GM19452 (cell line): ENCODE results near the gene ZNF281.
"Not testable (repeated sequence)": the region's sequence is repeated elsewhere in the genome, so short reads cannot be mapped to it uniquely, and the experiment has no call there.

Experiments used
- ATAC-seq: cut with Tn5 transposase; IDR thresholded peaks from one replicate; pipeline ENCODE4 v1.9.1; 2021; ENCODE audit not compliant: unreplicated experiment

Gene ZNF281, protein sequence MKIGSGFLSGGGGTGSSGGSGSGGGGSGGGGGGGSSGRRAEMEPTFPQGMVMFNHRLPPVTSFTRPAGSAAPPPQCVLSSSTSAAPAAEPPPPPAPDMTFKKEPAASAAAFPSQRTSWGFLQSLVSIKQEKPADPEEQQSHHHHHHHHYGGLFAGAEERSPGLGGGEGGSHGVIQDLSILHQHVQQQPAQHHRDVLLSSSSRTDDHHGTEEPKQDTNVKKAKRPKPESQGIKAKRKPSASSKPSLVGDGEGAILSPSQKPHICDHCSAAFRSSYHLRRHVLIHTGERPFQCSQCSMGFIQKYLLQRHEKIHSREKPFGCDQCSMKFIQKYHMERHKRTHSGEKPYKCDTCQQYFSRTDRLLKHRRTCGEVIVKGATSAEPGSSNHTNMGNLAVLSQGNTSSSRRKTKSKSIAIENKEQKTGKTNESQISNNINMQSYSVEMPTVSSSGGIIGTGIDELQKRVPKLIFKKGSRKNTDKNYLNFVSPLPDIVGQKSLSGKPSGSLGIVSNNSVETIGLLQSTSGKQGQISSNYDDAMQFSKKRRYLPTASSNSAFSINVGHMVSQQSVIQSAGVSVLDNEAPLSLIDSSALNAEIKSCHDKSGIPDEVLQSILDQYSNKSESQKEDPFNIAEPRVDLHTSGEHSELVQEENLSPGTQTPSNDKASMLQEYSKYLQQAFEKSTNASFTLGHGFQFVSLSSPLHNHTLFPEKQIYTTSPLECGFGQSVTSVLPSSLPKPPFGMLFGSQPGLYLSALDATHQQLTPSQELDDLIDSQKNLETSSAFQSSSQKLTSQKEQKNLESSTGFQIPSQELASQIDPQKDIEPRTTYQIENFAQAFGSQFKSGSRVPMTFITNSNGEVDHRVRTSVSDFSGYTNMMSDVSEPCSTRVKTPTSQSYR

DNA sequence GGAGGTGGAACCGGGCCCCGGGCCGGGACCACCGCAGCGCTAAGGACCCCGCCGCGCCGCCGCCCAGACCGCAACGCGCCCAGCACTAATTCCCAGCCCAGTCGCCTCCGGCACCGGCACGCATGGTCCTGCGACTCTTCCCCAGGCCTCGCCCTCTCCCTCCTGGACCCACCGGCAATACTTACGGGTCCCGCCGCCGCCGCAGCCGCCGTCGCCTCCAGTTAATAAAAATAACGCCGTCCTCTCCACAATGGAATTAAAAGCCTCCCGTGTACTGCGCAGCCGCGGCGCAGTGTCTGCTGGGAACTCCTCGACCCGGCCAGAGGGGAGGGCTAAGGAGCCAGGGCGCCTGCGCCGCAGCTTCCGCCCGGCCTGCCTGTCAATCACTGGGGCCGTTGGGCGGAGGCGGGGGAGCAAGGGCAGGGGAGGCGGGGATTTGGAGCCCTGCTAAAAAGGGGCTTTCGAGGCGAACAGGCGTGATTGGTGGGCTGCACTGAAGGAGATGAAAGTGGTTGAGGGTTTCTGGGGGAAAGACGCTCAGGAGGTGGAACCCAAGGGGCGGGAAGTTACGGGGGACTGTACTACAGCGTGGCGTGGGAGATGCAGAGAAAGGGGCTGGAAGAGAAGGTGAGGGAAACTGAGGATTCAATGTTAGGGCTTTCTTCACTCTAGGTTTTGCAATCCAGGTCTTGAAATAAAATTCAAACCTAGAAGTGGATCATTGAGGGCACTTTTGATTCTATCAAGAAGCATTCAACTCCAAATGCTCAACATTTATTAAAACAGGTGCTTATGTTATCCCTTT lies at the start of gene ZNF281:
Gene ZNF281 (minus strand): TSS at position 276 of the 805 bp plus-strand sequence. CDS start 331 bp downstream, outside the sequence.
- ATAC-seq = peak; percentile 95

DNA sequence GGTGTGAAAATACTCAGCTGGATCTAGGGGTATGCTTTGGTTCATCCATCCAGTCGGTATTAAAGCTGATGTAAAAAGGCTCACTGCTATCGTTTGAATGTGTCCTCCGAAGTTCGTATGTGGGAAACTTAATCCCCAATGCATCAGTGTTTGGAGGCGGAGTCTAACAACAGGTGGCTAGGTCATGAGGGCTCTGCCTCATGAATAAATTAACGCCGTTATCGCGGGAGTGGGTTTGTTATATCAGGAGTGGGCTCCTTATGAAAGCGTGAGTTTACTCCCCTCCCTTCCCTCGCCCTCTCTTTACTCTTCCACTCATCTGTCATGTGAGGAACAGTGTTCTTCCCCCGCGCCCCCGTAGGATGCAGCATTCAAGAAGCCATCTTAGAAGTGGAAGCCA lies 48.9 kb upstream of the ZNF281 start:
- ATAC-seq = no peak

DNA sequence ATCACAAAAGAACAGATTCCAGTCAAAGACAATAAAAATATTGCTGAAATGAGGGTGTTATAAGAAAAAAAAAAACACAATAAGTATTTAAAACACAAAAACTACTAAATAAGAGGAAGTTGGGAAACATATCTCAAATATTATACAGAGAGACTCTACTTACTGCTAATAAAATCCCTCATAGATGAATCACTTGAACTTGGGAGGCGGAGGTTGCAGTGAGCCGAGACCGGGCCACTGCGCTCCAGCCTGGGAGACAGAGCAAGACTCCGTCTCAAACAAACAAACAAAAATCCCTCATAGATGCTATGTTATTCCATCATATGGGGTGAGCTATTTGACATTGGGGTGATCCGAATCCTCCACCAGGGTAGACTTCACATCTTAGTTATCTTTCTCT lies 48.0 kb upstream of the ZNF281 start:
- ATAC-seq = no peak

DNA sequence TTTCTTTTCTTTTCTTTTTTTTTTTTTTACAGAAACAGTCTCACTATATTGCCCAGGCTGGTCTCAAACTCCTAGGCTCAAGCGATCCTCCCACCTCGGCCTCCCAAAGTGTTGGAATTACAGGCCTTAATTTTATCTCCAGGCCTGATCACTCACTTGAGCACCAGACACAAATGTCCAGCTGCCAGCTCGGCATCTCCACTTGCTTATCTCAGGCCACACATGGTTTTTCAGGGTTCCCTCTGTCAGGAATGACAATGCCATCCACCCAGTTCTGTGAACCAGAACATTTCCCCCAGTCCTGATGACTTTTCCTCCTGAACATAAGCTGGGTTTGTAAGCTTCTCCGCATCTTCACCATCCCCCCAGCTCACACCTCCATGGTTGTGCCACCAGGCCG lies 44.6 kb upstream of the ZNF281 start:
- ATAC-seq = no peak

DNA sequence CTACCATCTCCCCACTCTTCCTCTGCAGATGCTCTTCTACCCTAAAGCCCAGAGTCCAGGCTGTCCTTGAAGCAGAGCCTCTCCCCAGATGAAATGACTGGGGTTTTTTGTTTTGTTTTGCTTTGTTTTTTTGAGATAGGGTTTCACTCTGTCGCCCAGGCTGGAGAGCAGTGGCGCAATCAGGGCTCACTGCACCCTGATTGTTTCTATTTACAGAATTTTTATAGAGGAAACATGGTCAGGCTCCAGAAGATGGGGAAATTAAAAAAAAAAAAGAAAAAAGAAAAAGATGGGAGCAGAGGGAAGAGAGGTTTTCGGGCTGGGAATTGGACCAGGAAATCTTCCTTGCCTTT lies 43.7 kb upstream of the ZNF281 start:
- ATAC-seq = no peak

DNA sequence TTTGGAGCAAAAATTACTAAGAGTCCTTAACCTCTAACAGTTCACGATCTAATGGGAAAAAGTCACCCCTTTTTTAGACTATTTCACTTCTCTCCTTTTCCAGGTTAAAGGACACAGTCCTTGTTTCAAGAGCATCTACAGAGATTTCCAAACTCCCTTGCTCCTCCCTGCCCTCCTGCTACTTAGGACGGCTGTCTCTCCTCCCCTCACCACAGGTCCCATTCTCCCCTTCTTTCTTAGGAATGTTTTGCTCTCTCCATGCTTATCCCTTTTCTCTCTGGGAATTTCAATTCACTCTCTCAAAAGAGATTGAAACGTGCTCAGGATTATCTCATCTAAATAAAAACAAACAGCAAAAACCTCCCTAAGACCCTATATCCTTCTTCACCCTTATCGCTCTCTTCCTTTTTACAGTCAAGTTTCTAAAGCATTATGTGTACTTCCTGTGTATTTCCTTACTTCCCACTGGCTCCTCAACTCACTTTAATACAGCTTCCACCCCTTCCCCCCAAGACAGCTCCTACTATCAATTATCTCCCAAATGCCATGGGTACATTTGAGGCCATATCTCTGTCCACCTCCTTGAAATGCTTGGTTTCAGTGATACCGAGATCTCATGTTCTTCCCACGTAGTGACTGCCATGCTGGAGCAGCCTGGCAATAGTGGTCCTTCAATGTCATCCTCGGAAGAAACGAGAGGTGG lies 43.2 kb upstream of the ZNF281 start:
- ATAC-seq = no peak

DNA sequence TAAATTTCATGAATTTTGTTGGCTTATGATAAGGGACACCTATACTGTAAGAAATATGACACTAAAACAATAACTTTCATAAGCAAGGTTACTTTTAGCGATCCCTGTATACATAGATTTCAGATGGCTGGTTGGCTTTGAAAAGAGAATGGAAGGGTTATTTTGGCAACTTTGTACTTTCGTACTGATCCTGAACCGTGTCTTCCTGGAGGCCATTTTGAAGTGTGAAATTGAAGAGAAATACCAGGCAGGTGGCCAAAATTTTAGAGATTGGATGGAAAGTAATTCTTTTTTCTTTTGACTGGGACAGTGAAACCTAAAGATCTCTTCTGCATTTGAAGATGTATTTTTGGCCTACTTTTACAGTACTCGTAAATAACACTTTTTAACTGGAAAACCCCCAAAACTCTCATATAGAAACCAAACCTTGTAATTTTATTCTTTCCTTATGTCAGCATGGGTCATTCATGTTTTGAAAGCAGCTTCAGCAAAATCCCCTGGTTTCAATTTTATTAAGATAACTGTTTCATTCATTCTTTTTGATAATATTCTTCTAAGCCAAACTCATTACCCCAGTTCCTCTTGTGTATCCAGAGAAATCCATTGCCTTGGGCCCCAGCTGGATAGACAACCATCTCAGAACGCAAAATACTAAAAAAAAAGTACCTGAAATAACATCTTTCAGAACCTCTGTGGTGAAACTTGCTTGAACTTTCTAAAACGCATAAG lies 38.4 kb upstream of the ZNF281 start:
- peak; percentile 91 for ATAC-seq

DNA sequence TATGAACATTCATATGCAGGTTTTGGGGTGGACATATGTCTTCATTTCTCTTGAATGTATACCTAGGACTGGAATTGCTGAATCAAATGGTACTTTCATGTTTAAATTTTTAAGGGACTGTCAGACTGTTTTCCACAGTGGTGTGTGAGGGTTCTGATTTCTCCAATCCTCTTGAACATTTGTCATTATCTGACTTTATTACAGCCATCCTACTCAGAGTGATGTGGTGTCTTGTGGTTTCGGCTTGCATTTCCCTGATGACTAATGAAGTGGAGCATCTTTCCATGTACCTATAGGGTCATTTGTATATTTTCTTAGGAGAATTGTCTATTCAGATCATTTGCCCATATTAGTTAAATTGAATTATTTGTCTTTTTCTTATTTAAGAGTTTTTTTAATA lies 35.4 kb upstream of the ZNF281 start:
- no peak for ATAC-seq

DNA sequence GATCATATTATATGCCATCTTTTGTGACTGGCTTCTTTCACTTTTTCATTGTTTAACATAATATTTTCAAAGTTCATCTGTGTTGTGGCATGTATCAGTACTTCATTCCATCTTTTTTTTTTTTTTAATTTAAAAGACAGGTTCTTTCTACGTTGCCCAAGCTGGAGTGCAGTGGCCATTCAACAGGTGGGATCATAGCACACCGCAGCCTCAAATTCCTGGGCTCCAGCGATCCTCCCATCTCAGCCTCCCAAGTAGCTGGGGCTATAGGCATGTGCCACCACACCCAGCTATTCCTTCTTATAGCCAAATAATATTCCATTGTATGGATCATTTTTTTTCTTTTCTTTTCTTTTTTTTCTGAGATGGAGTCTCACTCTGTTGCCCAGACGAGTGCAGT lies 34.6 kb upstream of the ZNF281 start:
- no peak for ATAC-seq

DNA sequence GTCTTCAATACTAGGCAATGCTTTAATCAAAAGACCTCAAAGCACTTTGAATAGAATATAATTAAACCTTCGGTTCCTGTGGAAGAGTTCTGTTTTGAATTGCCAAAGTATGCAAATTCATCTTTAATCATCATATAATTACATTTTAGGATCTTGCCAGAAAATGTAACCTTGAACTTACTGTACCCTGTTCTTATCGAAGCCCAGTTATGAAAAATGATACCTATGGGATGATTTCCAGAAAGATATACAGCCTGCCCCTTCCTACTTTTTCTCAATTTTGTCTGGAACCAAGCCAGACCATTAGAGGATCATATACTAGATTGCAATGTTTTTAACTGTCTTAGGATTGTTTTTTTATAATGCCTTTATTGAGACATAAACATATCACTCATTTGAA lies 34.0 kb upstream of the ZNF281 start:
- ATAC-seq = no peak

DNA sequence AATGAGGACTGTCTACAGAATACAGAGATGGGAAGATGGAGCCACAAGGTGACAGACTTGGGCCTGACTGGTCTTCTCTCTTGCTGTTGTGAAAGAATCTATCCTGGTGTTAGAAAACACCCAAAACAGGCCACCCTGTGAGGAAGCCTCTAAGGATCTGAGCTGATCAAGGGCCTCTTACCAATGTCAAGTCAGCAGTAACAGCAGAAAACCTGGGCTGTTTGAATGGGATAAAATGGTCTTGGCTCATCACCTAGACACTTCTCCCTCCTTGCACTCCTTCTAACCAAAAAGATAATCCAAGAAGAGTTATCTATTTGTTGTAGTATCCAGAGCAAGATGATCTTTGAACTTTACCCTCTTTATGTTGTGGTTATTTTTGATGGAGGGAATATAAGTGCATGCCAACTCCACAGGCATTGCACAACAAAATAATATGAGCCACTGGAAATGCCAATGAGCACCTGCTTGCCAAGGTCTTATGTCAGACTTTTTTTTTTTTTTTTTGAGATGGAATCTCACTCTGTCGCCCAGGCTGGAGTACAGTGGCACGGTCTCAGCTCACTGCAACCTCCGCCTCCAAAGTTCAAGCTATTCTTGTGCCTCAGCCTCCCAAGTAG lies 32.8 kb upstream of the ZNF281 start:
- ATAC-seq = no peak

DNA sequence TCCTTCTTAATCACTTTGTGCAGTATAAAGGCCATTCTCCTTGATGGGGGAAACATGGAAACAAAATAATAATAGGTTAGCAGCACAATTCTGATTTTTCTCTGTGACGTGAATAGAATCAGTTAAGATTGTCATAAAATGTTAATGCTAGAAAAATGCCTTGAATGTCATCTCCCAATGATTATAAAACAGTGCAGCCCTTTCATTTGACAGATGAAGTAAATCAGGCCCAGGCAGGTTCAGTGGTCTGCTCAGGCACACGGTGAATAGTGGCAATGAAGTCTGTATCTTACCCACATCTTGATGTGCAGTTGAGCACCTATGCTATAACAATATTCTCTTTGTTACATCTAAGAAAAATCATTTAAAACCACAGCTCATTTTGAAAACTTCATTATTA lies 32.2 kb upstream of the ZNF281 start:
- ATAC-seq = no peak

DNA sequence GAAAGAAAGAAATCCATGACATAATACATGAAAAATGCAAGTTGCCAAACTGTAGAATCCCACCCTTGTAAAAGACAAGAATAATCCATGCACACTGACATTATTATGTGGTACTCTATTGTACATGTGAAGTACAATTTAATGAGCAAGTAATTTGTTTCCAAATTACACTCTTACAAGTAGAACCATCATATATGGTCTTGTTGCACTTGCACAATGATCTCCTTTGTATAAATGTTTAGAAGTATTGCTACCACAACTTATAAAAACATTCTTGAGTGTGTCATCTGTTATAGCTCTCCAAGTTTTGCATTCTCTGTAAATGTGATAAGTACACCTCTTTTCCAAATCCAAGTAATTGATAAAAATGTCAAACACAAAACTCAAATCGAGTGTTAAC lies 29.1 kb upstream of the ZNF281 start:
- ATAC-seq = no peak

DNA sequence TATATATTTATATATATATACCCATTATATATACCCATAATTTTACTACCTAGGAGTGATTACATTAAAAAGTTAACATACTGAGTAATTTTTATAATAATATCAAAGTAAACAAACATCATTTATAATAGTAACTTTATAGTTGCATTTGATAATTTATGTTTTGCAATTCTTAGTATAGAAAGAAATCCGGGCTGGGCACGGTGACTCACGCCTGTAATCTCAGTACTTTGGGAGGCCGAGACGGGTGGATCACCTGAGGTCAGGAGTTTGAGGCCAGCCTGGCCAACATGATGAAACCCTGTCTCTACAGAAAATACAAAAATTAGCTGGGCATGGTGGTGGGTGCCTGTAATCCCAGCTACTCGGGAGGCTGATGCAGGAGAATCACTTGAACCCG lies 28.6 kb upstream of the ZNF281 start:
- ATAC-seq = not testable (repeated sequence)

DNA sequence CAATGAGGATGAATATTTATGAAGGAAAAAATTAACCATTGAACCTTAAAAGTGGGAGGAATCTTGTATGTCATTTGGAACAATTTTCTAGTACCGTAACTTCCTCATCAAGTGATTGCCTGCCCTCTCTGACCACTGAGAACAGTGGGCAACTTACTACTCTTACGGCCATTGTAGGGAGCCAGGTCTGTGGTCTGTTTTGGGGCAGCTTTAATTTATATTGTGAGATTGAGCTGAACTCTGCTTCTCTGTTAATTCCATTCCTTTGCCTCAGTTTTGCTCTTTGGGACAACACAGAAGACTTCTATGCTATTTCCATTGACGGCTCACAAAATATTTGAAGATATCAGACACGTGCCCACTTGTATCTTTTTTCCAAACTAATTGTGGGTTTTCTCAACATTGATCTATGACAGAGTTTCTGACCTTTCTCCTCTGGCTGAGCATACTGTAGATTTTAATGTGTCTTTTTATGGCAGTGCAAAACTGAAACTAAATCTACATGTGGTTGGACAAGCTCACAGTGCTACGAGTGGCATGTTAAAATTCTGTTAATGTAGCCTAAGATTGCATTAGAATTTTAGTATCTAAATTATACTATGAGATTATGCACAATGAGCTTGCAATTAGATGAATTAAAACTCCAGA lies 27.8 kb upstream of the ZNF281 start:
- ATAC-seq = peak; percentile 80

DNA sequence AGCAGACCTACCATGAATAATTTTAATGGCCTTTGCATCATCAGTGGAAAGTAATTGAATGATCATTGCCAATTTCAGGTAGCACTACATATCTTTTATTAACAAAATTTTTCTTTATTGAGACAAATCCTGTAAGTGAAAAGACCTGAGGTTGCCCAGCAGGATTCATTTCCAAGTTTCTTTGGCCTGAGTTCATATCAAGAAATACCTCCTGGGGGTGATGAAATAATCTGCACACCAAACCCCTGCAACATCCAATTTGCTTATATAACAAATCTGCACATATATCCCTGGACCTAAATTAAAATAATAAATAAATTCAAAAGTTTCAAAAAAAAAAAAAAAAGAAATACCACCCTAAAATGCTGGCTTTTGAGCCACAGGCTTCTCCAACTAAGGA lies 27.3 kb upstream of the ZNF281 start:
- no peak for ATAC-seq

DNA sequence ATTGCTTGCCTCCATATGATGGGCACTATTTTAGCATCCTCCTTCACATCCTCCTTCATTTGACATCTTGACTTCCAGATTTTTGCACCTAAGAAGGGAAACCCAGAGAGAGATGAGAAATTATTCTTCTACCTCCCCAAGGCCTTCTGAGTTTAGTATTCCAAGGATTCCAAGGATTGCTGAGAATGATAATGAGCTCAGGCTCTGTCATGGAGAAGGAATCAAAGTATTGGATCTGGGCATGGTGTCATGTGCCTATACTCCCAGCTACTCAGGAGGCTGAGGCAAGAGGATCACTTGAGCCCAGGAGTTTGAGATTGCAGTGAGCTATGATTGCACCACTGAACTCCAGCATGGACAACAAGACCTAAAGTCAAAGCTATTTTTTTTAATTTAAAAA lies 26.6 kb upstream of the ZNF281 start:
- ATAC-seq = no peak

DNA sequence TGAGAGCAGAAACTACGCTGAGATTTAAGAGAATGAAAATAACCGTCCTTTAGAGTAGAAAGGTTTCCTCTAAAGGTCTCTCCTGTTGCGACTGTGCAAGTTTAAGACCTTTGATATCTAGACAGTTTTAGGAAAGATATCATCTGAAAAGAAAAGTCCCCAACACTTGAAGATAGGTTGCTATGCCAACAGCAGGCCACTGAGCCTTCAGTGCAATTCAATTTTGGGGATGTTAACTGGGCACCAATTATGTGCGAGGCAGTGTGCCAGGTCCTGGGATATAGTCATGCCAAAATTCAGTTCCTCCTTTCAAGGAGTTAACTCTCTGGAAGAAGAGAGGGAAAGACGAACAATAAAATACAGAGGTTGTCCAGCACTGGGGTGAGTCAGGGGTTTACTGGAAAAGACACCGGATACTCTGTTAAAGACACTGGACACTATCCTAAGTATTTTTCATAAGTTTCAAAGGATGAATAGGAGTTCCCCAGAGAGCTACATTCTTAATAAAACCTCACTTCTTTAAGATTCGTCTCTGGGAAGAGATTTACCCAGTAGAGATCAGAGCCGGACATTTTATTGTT lies 25.5 kb upstream of the ZNF281 start:
- ATAC-seq = no peak

DNA sequence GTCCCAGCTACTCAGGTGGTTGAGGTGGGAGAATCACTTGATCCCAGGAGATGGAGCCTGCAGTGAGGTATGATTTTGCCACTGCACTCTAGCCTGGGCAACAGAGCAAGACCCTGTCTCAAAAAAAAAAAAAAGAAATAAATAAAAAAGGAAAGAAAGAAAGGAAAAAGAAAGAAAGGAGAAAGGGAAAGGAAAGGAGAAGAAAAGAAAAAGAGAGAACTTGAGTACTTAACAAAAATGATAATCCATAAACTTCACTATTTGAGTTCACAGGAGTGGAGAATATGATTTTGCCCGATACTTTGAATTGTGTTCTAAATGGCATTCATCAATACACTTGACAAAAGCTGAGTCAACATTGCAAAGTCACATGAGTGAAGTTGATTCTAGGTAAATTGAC lies 23.8 kb upstream of the ZNF281 start:
- no peak for ATAC-seq
